H1 (cell line): ENCODE measurements around the gene GATB. TPM values are rescaled to one million over a fixed set of nuclear protein-coding genes. Genes with fewer than 3 reads are reported as not detected.

Experiments
- CTCF ChIA-PET: fragments of 300-600 bp; sonication (Branson Sonifier 250); formaldehyde crosslinking; loops from one replicate; lab custom pipeline; 2021; ENCODE audit not compliant: partially characterized antibody; lab: Charles Lee
- POLR2A ChIA-PET: fragments of 300-600 bp; sonication (Branson Sonifier 250); formaldehyde crosslinking; loops from one replicate; lab custom pipeline; 2021; ENCODE audit warnings: inconsistent platforms; ENCODE audit not compliant: partially characterized antibody; lab: Charles Lee
- DNase-seq, 2 experiments: peaks; one replicate each; pipeline versions ENCODE4 v3.0.0 to v3.0.0-alpha.2; 2010 to 2022; ENCODE audit warnings: low spot score in 2 of 2, low read depth in 1 of 2, mixed read lengths in 1 of 2
- FAIRE-seq: peaks from 2 replicates; lab custom pipeline; 2011; peaks lifted over from hg19 to GRCh38; lab: Jason Lieb, UNC
- H2AFZ ChIP-seq: 2 replicates; pipeline ENCODE4 v1.8.1; 2012; ENCODE audit warnings: low read length, inconsistent platforms
- H2AK5ac ChIP-seq: 2 replicates; pipeline ENCODE4 v1.6.1; 2013; ENCODE audit warnings: low read depth, low read length
- H2BK120ac ChIP-seq: replicated peaks from 2 replicates; pipeline ENCODE3; 2013; ENCODE audit warnings: low read depth, low read length, inconsistent platforms
- H2BK12ac ChIP-seq: 2 replicates; pipeline ENCODE4 v1.6.1; 2013; ENCODE audit warnings: low read depth, low read length
- H2BK15ac ChIP-seq: 2 replicates; pipeline ENCODE4 v1.6.1; 2013; ENCODE audit warnings: low read length
- H2BK20ac ChIP-seq: 2 replicates; pipeline ENCODE4 v1.6.1; 2013; ENCODE audit warnings: low read length
- H2BK5ac ChIP-seq: 2 replicates; pipeline ENCODE4 v1.6.1; 2013; ENCODE audit warnings: low read depth, low read length
- H3K14ac ChIP-seq: 2 replicates; pipeline ENCODE4 v1.6.1; 2013; ENCODE audit warnings: inconsistent platforms; ENCODE audit not compliant: insufficient read length
- H3K18ac ChIP-seq: 2 replicates; pipeline ENCODE4 v1.6.1; 2013; ENCODE audit warnings: low read length; ENCODE audit errors: extremely low read depth
- H3K23ac ChIP-seq: 2 replicates; pipeline ENCODE4 v1.6.1; 2013; ENCODE audit warnings: inconsistent platforms; ENCODE audit not compliant: insufficient read length
- H3K23me2 ChIP-seq: 2 replicates; pipeline ENCODE4 v1.6.1; 2013; ENCODE audit warnings: low read depth, low read length
- H3K27ac ChIP-seq: 2 replicates; pipeline ENCODE4 v1.6.1; 2011; ENCODE audit warnings: low read depth, low read length, inconsistent platforms
- H3K27me3 ChIP-seq, 4 experiments: replicated peaks in 1 of 4; 1 replicate in 1 of 4; 2 replicates in 3 of 4; pipeline versions ENCODE4 v1.6.1 to v1.8.1; 2011 to 2013; ENCODE audit warnings: low read length in 3 of 4, mild to moderate bottlenecking in 3 of 4, inconsistent platforms in 2 of 4, mixed read lengths in 2 of 4, moderate library complexity in 1 of 4; ENCODE audit not compliant: control insufficient read depth in 3 of 4, insufficient read depth in 3 of 4; ENCODE audit errors: extremely low read depth in 1 of 4
- H3K36me3 ChIP-seq, 4 experiments: 2 replicates each; pipeline versions ENCODE4 v1.6.1 to v1.8.1; 2011 to 2013; ENCODE audit warnings: mild to moderate bottlenecking in 4 of 4, low read length in 3 of 4, moderate library complexity in 2 of 4, control low read depth in 1 of 4, inconsistent platforms in 1 of 4; ENCODE audit not compliant: insufficient read depth in 4 of 4, control insufficient read depth in 2 of 4
- H3K4ac ChIP-seq: replicated peaks from 2 replicates; pipeline ENCODE3; 2013; ENCODE audit warnings: low read length, low read depth, mixed read lengths, inconsistent platforms; ENCODE audit not compliant: insufficient read length
- H3K4me1 ChIP-seq, 4 experiments: replicated peaks in 1 of 4; 1 replicate in 1 of 4; 2 replicates in 3 of 4; pipeline versions ENCODE4 v1.6.1 to v1.8.1; 2011 to 2013; ENCODE audit warnings: low read length in 3 of 4, inconsistent platforms in 2 of 4, mixed read lengths in 1 of 4; ENCODE audit not compliant: insufficient read depth in 4 of 4, control insufficient read depth in 3 of 4
- H3K4me2 ChIP-seq, 2 experiments: 2 replicates each; pipeline versions ENCODE4 v1.6.1 to v1.8.1; 2011 to 2013; ENCODE audit warnings: low read depth in 2 of 2, low read length in 2 of 2, control low read depth in 1 of 2, inconsistent platforms in 1 of 2, mild to moderate bottlenecking in 1 of 2; ENCODE audit not compliant: insufficient read depth in 1 of 2
- H3K4me3 ChIP-seq, 4 experiments: fragments of 200-600, 300-600 bp in 1 of 4; sonication (generic), shearing (Covaris generic), sonication (Bioruptor Twin) in 1 of 4; 2 replicates each; pipeline versions ENCODE4 v1.5.1 to v1.8.1; 2011 to 2016; ENCODE audit warnings: low read length in 4 of 4, low read depth in 3 of 4, control low read depth in 2 of 4, inconsistent platforms in 2 of 4, mild to moderate bottlenecking in 2 of 4, mixed read lengths in 1 of 4, moderate library complexity in 1 of 4; ENCODE audit not compliant: insufficient read depth in 2 of 4; ENCODE audit errors: extremely low read depth in 1 of 4
- H3K56ac ChIP-seq: replicated peaks from 2 replicates; pipeline ENCODE3; 2013; ENCODE audit warnings: low read depth, mild to moderate bottlenecking, mixed read lengths, low read length, inconsistent platforms; ENCODE audit not compliant: insufficient read length
- H3K79me1 ChIP-seq: 2 replicates; pipeline ENCODE4 v1.6.1; 2013; ENCODE audit warnings: low read depth, low read length, control low read depth
- H3K79me2 ChIP-seq, 2 experiments: 2 replicates each; pipeline versions ENCODE4 v1.6.1 to v1.8.1; 2012 to 2013; ENCODE audit warnings: low read length in 2 of 2, mild to moderate bottlenecking in 2 of 2, inconsistent platforms in 1 of 2; ENCODE audit not compliant: insufficient read depth in 2 of 2, control insufficient read depth in 1 of 2
- H3K9ac ChIP-seq, 4 experiments: replicated peaks in 1 of 4; 1 replicate in 1 of 4; 2 replicates in 3 of 4; pipeline versions ENCODE4 v1.6.1 to v1.8.1; 2011 to 2013; ENCODE audit warnings: low read depth in 3 of 4, low read length in 3 of 4, control low read depth in 2 of 4, mild to moderate bottlenecking in 2 of 4, moderate library complexity in 2 of 4, inconsistent platforms in 1 of 4; ENCODE audit errors: extremely low read depth in 1 of 4
- H3K9me3 ChIP-seq, 2 experiments: 2 replicates each; pipeline versions ENCODE4 v1.6.1 to v1.8.1; 2012 to 2013; ENCODE audit warnings: mild to moderate bottlenecking in 2 of 2, moderate library complexity in 2 of 2, control low read depth in 1 of 2, inconsistent platforms in 1 of 2, low read depth in 1 of 2, low read length in 1 of 2, mixed read lengths in 1 of 2; ENCODE audit not compliant: insufficient read depth in 2 of 2
- H4K20me1 ChIP-seq, 2 experiments: replicated peaks in 1 of 2; 2 replicates each; pipeline versions ENCODE3 to v1.8.1; 2011 to 2013; ENCODE audit warnings: inconsistent platforms in 2 of 2, low read length in 2 of 2, mild to moderate bottlenecking in 1 of 2; ENCODE audit not compliant: insufficient read depth in 2 of 2, control insufficient read depth in 1 of 2
- H4K5ac ChIP-seq: 2 replicates; pipeline ENCODE4 v1.6.1; 2013; ENCODE audit warnings: low read length, low read depth, mixed read lengths, inconsistent platforms; ENCODE audit not compliant: insufficient read length
- H4K8ac ChIP-seq: 2 replicates; pipeline ENCODE4 v1.8.0; 2013; ENCODE audit warnings: mild to moderate bottlenecking, moderate library complexity, low read length, inconsistent platforms; ENCODE audit not compliant: insufficient read depth; ENCODE audit errors: extremely low read depth
- H4K91ac ChIP-seq: replicated peaks from 2 replicates; pipeline ENCODE3; 2013; ENCODE audit warnings: low read length, mixed read lengths, inconsistent platforms; ENCODE audit not compliant: insufficient read length
- BACH1 ChIP-seq: IDR thresholded peaks from 2 replicates; pipeline ENCODE4 v1.6.1; 2012; ENCODE audit warnings: low read length, improper control_type of control experiment
- CHD2 ChIP-seq: IDR thresholded peaks from 2 replicates; pipeline ENCODE4 v1.6.1; 2012; ENCODE audit warnings: low read length, improper control_type of control experiment
- CREB1 ChIP-seq: IDR thresholded peaks from 2 replicates; pipeline ENCODE4 v1.6.1; 2012; ENCODE audit warnings: inconsistent platforms
- EGR1 ChIP-seq: IDR thresholded peaks from 2 replicates; pipeline ENCODE4 v1.6.1; 2011; ENCODE audit warnings: low read depth, low read length, borderline replicate concordance
- EZH2 ChIP-seq: fragments of 200-600 bp; sonication (generic); IDR thresholded peaks from 2 replicates; pipeline ENCODE4 v1.7.1; 2012; ENCODE audit warnings: low read depth, mild to moderate bottlenecking, moderate library complexity, low read length, inconsistent platforms; ENCODE audit not compliant: severe bottlenecking
- GTF2F1 ChIP-seq: IDR thresholded peaks from 2 replicates; pipeline ENCODE4 v1.6.1; 2012; ENCODE audit warnings: low read depth, low read length, improper control_type of control experiment, borderline replicate concordance
- JUN ChIP-seq: IDR thresholded peaks from 2 replicates; pipeline ENCODE4 v1.6.1; 2011; ENCODE audit warnings: low read depth, mild to moderate bottlenecking, improper control_type of control experiment, low read length
- KDM5A ChIP-seq: fragments of 200-600 bp; IDR thresholded peaks from 2 replicates; pipeline ENCODE4 v1.7.1; 2012; ENCODE audit warnings: mild to moderate bottlenecking, low read length, inconsistent platforms, mixed read lengths
- NANOG ChIP-seq: IDR thresholded peaks from 2 replicates; pipeline ENCODE4 v1.6.1; 2011; ENCODE audit warnings: low read length, low read depth, mild to moderate bottlenecking, inconsistent platforms; ENCODE audit not compliant: insufficient read depth, poor library complexity, severe bottlenecking
- PHF8 ChIP-seq: fragments of 200-600 bp; sonication (generic); conservative IDR thresholded peaks from 2 replicates; pipeline ENCODE4 v1.7.1; 2012; ENCODE audit warnings: low read depth, mild to moderate bottlenecking, inconsistent platforms, low read length, moderate library complexity
- SAP30 ChIP-seq: fragments of 300-600 bp; sonication (generic); IDR thresholded peaks from 2 replicates; pipeline ENCODE4 v1.7.1; 2012; ENCODE audit warnings: low read length, moderate library complexity, mild to moderate bottlenecking, inconsistent platforms; ENCODE audit not compliant: insufficient read depth, insufficient replicate concordance
- WGBS, 2 experiments: shearing (Covaris generic) in 1 of 2; methylation state at CpG; one replicate each; pipeline versions ENCODE4 v1.1.6 to v1.1.7; 2013 to 2015; ENCODE audit warnings: low lambda C conversion rate in 2 of 2, mixed read lengths in 2 of 2, inconsistent platforms in 1 of 2, low coverage in 1 of 2, missing lambda C conversion rate in 1 of 2; ENCODE audit not compliant: insufficient replicate concordance in 2 of 2, insufficient coverage in 1 of 2, insufficient read length in 1 of 2; ENCODE audit errors: extremely low coverage in 1 of 2, missing lambda C conversion rate in 1 of 2; 5-methylcytosine and 5-hydroxymethylcytosine counted together
- polyA plus RNA-seq, 7 experiments: library from polyadenylated mRNA; depleted of rRNA in 3 of 7; stranded (reverse) in 5 of 7; unstranded in 2 of 7; fragments of >200 nt in 5 of 7; fragments of 200-250 nt in 2 of 7; gene quantifications; 1 replicate in 5 of 7; 2 replicates in 1 of 7; 4 replicates in 1 of 7; pipeline versions ENCODE4 v1.2.1 to v1.2.3, GENCODE V29; 2011 to 2013; ENCODE audit warnings: missing spikeins in 2 of 7, mixed read lengths in 2 of 7
- total RNA-seq: library from RNA; stranded (reverse); fragmentation: NEBNext Ultra II Directional; extraction: Animal tissue kit (Norgen Biotek cat#: 25700); gene quantifications from 2 replicates; pipeline ENCODE4 v1.2.1, GENCODE V29; 2021
- TF ChIP-seq, protein P1 (sequence below): IDR thresholded peaks from 2 replicates; pipeline ENCODE4 v1.6.1; 2011; ENCODE audit warnings: low read depth, mild to moderate bottlenecking, low read length; ENCODE audit not compliant: insufficient read depth

Gene GATB
- total and polyA plus RNA-seq, 2 of the 8 experiments (the other 6 are each of a cell fraction or from before 2014, with no cell fraction given): 15.3 to 18.0 TPM

DNA sequence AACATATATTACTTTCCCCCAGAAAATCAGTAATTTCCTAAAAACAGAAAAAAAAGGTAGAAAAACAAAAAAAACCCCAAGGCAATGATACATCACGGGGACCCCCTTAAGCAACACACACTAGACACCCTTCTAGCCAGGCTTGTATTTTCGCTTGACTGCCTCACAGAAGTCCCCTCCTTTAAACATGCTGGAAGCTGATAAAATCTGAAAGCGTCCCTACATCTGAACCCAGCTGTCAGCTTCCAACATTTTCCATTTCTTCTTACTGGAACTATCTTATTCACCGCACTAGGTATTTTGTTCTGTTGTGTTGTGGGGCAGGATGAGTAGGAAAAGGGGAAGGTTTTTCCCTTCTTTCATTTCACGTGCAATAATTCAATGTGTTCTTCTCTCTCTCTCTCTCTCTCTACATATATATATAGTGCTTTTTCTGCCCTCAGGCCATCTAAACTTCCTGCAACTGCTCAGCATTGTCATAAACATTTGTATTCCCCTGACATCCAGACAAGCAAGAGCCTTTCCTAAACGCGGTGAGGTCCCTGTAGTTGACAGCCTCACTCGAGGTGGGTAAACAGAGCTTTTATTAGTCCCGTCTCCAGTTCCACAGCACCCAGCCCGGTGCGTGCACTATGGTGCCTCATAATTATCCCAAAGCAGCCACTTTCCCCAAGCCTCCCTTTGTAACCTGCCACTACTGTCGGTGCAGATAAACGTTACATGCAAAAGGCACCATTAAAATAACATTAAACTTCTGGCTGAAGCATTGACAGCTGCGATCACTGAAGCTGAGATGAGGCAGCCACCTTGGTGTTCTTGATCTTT, 82.5 kb downstream of the GATB start:
- Histone ChIP-seq H4K8ac (no peak overlapping the region), H3K27me3 (no peaks in the 10 kb centered on the region), H2BK15ac (no peak overlapping the region), H2AK5ac (no peak overlapping the region), H3K79me2 (no peaks in the 10 kb centered on the region), H3K4ac (no peak overlapping the region), H2BK20ac (no peak overlapping the region), H4K91ac (no peak overlapping the region), H2BK120ac (no peak overlapping the region), H3K4me3 (no peak overlapping the region), H3K23ac (no peak overlapping the region), H3K4me2 (no peak overlapping the region), H3K4me1 (peaks cover 1 to 7% (median 3%) of the 10 kb centered on the region in 4 experiments; a peak in 5 of 7 replicates), H3K9me3 (no peaks in the 10 kb centered on the region), H3K27ac (no peak overlapping the region), H2BK12ac (no peak overlapping the region), H3K14ac (no peak overlapping the region), H3K23me2 (no peaks in the 10 kb centered on the region), H3K79me1 (no peaks in the 10 kb centered on the region), H3K56ac (no peak overlapping the region), H3K36me3 (peaks cover 0 to 2% (median 0%) of the 10 kb centered on the region in 4 experiments; a peak in 1 of 8 replicates), H4K5ac (no peak overlapping the region), H3K9ac (no peak overlapping the region), H3K18ac (no peak overlapping the region), H2BK5ac (no peak overlapping the region), H2AFZ (no peak overlapping the region), H4K20me1 (no peaks in the 10 kb centered on the region)
- WGBS, 2 experiments: 85% methylated on average over 14 of the region's 14 CpGs; no CpG with 5 or more reads in 1 of the 2 experiments
- FAIRE-seq (no peak), DNase-seq (no peak)
- ChIA-PET POLR2A (interaction anchor here (0.7 kb wide), 1 partner anchor 369 kb away, joined by 5 read pairs; no protein-coding TSS in a partner anchor), CTCF (interaction anchor here (0.7 to 1.6 kb wide), 5 partner anchors 9 to 728 kb away, joined by 3 to 6 read pairs (median 3); no protein-coding TSS in a partner anchor)
- no peak for TF ChIP-seq JUN
- TF ChIP-seq PHF8: no peak
- no peak for TF ChIP-seq NANOG
- no peak for TF ChIP-seq EGR1
- TF ChIP-seq SAP30: no peak
- no peak for TF ChIP-seq CREB1
- no peak for TF ChIP-seq BACH1
- no peak for TF ChIP-seq CHD2
- no peak for TF ChIP-seq KDM5A
- no peak for TF ChIP-seq EZH2
- TF ChIP-seq GTF2F1: no peak
- TF ChIP-seq, protein P1, sequence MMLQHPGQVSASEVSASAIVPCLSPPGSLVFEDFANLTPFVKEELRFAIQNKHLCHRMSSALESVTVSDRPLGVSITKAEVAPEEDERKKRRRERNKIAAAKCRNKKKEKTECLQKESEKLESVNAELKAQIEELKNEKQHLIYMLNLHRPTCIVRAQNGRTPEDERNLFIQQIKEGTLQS: no peak
